Panc1 (cell line): Measurements from ENCODE around the gene PLAAT5.

ENCODE experiments used
- POLR2AphosphoS5 ChIP-seq: IDR thresholded peaks from 2 replicates; pipeline ENCODE4 v1.6.1; 2012; ENCODE audit warnings: mild to moderate bottlenecking, low read depth, low read length, moderate library complexity
- REST ChIP-seq, 2 experiments: IDR thresholded peaks; 2 replicates each; pipeline ENCODE4 v1.6.1; 2011 to 2012; ENCODE audit warnings: low read depth in 2 of 2, control low read depth in 1 of 2, low read length in 1 of 2, mild to moderate bottlenecking in 1 of 2, moderate library complexity in 1 of 2; ENCODE audit not compliant: insufficient read depth in 1 of 2
- SIN3A ChIP-seq: IDR thresholded peaks from 2 replicates; pipeline ENCODE4 v1.6.1; 2012; ENCODE audit warnings: low read depth, mild to moderate bottlenecking, low read length, moderate library complexity, borderline replicate concordance; ENCODE audit not compliant: insufficient read depth
- TF ChIP-seq, protein P1 (sequence below): fragments of 450-650 bp; IDR thresholded peaks from 2 replicates; pipeline ENCODE4 v1.5.1; 2017; ENCODE audit warnings: mild to moderate bottlenecking

GRCh38 chr11:63523151-63523550 is 32.2 kb upstream of the PLAAT5 start:
- no peak for TF ChIP-seq REST (IDR thresholded peaks at IDR 0.05; ENCODE audit: insufficient read depth in 1 of 2, low read depth in 2 of 2, low read length in 1 of 2)
- TF ChIP-seq SIN3A, result no peak
- no peak for TF ChIP-seq POLR2AphosphoS5
- TF ChIP-seq, protein P1, sequence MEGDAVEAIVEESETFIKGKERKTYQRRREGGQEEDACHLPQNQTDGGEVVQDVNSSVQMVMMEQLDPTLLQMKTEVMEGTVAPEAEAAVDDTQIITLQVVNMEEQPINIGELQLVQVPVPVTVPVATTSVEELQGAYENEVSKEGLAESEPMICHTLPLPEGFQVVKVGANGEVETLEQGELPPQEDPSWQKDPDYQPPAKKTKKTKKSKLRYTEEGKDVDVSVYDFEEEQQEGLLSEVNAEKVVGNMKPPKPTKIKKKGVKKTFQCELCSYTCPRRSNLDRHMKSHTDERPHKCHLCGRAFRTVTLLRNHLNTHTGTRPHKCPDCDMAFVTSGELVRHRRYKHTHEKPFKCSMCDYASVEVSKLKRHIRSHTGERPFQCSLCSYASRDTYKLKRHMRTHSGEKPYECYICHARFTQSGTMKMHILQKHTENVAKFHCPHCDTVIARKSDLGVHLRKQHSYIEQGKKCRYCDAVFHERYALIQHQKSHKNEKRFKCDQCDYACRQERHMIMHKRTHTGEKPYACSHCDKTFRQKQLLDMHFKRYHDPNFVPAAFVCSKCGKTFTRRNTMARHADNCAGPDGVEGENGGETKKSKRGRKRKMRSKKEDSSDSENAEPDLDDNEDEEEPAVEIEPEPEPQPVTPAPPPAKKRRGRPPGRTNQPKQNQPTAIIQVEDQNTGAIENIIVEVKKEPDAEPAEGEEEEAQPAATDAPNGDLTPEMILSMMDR, result no peak
